ENCODE measurements around the gene ADAMTS14. TPM values are rescaled to one million over a fixed set of nuclear protein-coding genes. Genes with fewer than 3 reads are reported as not detected.

Gene ADAMTS14
- total RNA-seq, 1 experiment from 2014 or later = 2.1 TPM

DNA sequence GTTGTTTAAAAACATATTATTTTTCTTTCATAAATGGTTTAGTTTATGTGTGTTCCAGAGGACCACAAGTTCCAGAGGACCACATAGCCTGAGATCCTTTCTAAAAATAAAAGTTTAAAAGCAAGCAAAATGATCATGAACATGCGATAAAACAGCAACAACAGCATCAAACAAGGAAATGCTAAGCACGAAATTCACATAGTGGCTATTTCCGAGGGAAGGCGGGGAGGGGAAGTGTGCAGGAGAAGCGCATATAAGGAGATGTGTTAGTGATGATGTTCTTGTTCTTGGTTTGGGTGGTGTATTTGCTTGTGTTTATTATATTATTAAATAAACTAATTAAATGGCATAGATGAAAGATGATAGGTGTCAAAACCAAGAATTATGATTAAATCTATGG lies 111.7 kb downstream of the ADAMTS14 start (continued):
- no peak for TF ChIP-seq NR3C1 (CRISPR knock-in tag; conservative IDR thresholded peaks at IDR 0.05; ENCODE audit: low read depth)
- TF ChIP-seq OVOL2 (CRISPR knock-in tag; IDR thresholded peaks at IDR 0.05; ENCODE audit: borderline replicate concordance) = no peak
- TF ChIP-seq SMAD3 (CRISPR knock-in tag; IDR thresholded peaks at IDR 0.05; ENCODE audit: borderline replicate concordance) = no peak
- TF ChIP-seq MXD4 (CRISPR knock-in tag; IDR thresholded peaks at IDR 0.05; ENCODE audit: borderline replicate concordance) = no peak
- no peak for TF ChIP-seq SP1 (CRISPR knock-in tag; conservative IDR thresholded peaks at IDR 0.05)
- TF ChIP-seq ELF4 (CRISPR knock-in tag; IDR thresholded peaks at IDR 0.05; ENCODE audit: low read depth) = no peak
- no peak for TF ChIP-seq TEAD1 (CRISPR knock-in tag; IDR thresholded peaks at IDR 0.05)

DNA sequence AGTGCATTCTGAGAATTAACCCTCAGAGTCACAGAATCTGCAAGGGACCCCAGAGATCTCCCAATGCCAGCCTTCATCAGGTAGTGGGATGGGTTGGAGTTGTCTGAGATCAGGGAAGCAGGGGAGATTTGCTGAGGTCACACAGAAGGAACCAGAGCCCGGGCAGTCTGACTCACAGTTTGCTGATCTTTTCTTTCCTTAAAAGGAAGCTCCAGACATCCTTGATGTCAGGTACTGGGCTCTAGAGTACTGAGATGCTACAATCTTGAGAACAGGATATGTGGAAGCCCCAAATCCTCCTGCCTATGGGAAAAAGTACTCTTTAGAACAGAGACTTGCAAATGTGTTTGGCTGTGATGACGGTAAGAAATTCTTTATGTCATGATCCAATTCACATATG lies 112.2 kb downstream of the ADAMTS14 start:
- H3K4me1 Mint-ChIP-seq = no peaks in the 10 kb centered on the region
- POLR2A ChIA-PET = no interaction called here
- ATAC-seq (no peak), DNase-seq (ENCODE audit: low spot score) (no peak)
- no peak overlapping the region for H3K4me3 Mint-ChIP-seq
- TF ChIP-seq JUN (CRISPR knock-in tag; IDR thresholded peaks at IDR 0.05) (no peak), CREB1 (CRISPR knock-in tag; IDR thresholded peaks at IDR 0.05) (no peak), EMX1 (CRISPR knock-in tag; IDR thresholded peaks at IDR 0.05) (no peak), ZBTB21 (CRISPR knock-in tag; IDR thresholded peaks at IDR 0.05; ENCODE audit: borderline replicate concordance) (no peak), TEAD4 (CRISPR knock-in tag; IDR thresholded peaks at IDR 0.05) (no peak), ELF4 (CRISPR knock-in tag; IDR thresholded peaks at IDR 0.05; ENCODE audit: low read depth) (no peak), MYBL2 (CRISPR knock-in tag; IDR thresholded peaks at IDR 0.05) (no peak), KAT7 (CRISPR knock-in tag; IDR thresholded peaks at IDR 0.05; ENCODE audit: borderline replicate concordance) (no peak), FOXP1 (CRISPR knock-in tag; IDR thresholded peaks at IDR 0.05; ENCODE audit: borderline replicate concordance) (no peak), SOX15 (CRISPR knock-in tag; IDR thresholded peaks at IDR 0.05) (no peak), FOXJ3 (CRISPR knock-in tag; IDR thresholded peaks at IDR 0.05; ENCODE audit: borderline replicate concordance) (no peak)
- TF ChIP-seq, protein P1, sequence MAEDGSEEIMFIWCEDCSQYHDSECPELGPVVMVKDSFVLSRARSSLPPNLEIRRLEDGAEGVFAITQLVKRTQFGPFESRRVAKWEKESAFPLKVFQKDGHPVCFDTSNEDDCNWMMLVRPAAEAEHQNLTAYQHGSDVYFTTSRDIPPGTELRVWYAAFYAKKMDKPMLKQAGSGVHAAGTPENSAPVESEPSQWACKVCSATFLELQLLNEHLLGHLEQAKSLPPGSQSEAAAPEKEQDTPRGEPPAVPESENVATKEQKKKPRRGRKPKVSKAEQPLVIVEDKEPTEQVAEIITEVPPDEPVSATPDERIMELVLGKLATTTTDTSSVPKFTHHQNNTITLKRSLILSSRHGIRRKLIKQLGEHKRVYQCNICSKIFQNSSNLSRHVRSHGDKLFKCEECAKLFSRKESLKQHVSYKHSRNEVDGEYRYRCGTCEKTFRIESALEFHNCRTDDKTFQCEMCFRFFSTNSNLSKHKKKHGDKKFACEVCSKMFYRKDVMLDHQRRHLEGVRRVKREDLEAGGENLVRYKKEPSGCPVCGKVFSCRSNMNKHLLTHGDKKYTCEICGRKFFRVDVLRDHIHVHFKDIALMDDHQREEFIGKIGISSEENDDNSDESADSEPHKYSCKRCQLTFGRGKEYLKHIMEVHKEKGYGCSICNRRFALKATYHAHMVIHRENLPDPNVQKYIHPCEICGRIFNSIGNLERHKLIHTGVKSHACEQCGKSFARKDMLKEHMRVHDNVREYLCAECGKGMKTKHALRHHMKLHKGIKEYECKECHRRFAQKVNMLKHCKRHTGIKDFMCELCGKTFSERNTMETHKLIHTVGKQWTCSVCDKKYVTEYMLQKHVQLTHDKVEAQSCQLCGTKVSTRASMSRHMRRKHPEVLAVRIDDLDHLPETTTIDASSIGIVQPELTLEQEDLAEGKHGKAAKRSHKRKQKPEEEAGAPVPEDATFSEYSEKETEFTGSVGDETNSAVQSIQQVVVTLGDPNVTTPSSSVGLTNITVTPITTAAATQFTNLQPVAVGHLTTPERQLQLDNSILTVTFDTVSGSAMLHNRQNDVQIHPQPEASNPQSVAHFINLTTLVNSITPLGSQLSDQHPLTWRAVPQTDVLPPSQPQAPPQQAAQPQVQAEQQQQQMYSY (CRISPR knock-in tag; IDR thresholded peaks at IDR 0.05) = no peak
- TF ChIP-seq, protein P2, sequence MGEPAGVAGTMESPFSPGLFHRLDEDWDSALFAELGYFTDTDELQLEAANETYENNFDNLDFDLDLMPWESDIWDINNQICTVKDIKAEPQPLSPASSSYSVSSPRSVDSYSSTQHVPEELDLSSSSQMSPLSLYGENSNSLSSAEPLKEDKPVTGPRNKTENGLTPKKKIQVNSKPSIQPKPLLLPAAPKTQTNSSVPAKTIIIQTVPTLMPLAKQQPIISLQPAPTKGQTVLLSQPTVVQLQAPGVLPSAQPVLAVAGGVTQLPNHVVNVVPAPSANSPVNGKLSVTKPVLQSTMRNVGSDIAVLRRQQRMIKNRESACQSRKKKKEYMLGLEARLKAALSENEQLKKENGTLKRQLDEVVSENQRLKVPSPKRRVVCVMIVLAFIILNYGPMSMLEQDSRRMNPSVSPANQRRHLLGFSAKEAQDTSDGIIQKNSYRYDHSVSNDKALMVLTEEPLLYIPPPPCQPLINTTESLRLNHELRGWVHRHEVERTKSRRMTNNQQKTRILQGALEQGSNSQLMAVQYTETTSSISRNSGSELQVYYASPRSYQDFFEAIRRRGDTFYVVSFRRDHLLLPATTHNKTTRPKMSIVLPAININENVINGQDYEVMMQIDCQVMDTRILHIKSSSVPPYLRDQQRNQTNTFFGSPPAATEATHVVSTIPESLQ (CRISPR knock-in tag; IDR thresholded peaks at IDR 0.05) = no peak
- TF ChIP-seq, protein P3, sequence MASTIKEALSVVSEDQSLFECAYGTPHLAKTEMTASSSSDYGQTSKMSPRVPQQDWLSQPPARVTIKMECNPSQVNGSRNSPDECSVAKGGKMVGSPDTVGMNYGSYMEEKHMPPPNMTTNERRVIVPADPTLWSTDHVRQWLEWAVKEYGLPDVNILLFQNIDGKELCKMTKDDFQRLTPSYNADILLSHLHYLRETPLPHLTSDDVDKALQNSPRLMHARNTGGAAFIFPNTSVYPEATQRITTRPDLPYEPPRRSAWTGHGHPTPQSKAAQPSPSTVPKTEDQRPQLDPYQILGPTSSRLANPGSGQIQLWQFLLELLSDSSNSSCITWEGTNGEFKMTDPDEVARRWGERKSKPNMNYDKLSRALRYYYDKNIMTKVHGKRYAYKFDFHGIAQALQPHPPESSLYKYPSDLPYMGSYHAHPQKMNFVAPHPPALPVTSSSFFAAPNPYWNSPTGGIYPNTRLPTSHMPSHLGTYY (CRISPR knock-in tag; IDR thresholded peaks at IDR 0.05) = no peak
- no peaks in the 10 kb centered on the region for H3K36me3 Mint-ChIP-seq
- no peak overlapping the region for H3K27ac Mint-ChIP-seq
- H3K27me3 Mint-ChIP-seq (ENCODE audit: low read depth) = no peaks in the 10 kb centered on the region
- no peaks in the 10 kb centered on the region for H3K9me3 Mint-ChIP-seq
- CTCF ChIA-PET = no interaction called here

DNA sequence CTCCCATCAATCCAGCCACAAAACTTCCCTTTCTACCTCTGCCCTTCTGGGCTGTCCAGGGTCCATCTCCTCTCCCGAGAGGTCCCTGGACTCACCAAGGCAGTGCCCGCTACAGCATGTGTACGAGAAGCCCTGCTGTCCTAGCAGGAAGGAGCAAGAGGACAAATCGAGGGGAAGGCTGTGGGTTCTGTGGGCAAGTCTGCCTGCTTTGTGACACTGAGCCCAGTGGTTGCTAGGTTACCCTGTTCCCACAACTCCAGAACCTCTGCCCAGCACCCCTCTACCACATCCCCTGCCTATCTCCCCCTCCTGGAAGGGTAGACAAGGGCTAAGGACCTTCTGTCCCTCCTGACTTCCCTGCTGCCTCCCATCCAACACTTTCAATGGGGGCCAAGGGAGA lies 112.9 kb downstream of the ADAMTS14 start, which contains the start of gene TBATA:
Gene TBATA (minus strand): TSS at position 188 of the 400 bp plus-strand sequence. CDS start 1,998 bp downstream, outside the sequence.
- TF ChIP-seq NR3C1 (CRISPR knock-in tag; conservative IDR thresholded peaks at IDR 0.05; ENCODE audit: low read depth) (no peak), GABPB1 (CRISPR knock-in tag; IDR thresholded peaks at IDR 0.05) (no peak)
- TF ChIP-seq, protein P4, sequence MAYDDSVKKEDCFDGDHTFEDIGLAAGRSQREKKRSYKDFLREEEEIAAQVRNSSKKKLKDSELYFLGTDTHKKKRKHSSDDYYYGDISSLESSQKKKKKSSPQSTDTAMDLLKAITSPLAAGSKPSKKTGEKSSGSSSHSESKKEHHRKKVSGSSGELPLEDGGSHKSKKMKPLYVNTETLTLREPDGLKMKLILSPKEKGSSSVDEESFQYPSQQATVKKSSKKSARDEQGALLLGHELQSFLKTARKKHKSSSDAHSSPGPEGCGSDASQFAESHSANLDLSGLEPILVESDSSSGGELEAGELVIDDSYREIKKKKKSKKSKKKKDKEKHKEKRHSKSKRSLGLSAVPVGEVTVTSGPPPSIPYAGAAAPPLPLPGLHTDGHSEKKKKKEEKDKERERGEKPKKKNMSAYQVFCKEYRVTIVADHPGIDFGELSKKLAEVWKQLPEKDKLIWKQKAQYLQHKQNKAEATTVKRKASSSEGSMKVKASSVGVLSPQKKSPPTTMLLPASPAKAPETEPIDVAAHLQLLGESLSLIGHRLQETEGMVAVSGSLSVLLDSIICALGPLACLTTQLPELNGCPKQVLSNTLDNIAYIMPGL (CRISPR knock-in tag; IDR thresholded peaks at IDR 0.05) = no peak
- Mint-ChIP-seq H3K9me3 (no peaks in the 10 kb centered on the region), H3K27me3 (ENCODE audit: low read depth) (no peaks in the 10 kb centered on the region), H3K4me3 (no peak within 1 kb of the TSS), H3K36me3 (no peaks in the 10 kb centered on the region), H3K27ac (no peak within 1 kb of the TSS), H3K4me1 (no peaks in the 10 kb centered on the region)
- ChIA-PET CTCF (no interaction called here), POLR2A (no interaction called here)
- DNase-seq (ENCODE audit: low spot score) (no peak), ATAC-seq (no peak)

Measured in WTC11 (cell line).